Cortex of kidney (tissue), 1 donor: ENCODE measurements around the gene MPIG6B.
A peak's percentile ranks its signal among the peaks of the same experiment; 100 is the strongest.
"Not testable (repeated sequence)": the region's sequence is repeated elsewhere in the genome, so short reads cannot be mapped to it uniquely, and the experiment has no call there.

Experiments
- DNase-seq: peaks from one replicate; lab custom pipeline; 2025; lab: John Stamatoyannopoulos, UW

The MPIG6B gene

DNA sequence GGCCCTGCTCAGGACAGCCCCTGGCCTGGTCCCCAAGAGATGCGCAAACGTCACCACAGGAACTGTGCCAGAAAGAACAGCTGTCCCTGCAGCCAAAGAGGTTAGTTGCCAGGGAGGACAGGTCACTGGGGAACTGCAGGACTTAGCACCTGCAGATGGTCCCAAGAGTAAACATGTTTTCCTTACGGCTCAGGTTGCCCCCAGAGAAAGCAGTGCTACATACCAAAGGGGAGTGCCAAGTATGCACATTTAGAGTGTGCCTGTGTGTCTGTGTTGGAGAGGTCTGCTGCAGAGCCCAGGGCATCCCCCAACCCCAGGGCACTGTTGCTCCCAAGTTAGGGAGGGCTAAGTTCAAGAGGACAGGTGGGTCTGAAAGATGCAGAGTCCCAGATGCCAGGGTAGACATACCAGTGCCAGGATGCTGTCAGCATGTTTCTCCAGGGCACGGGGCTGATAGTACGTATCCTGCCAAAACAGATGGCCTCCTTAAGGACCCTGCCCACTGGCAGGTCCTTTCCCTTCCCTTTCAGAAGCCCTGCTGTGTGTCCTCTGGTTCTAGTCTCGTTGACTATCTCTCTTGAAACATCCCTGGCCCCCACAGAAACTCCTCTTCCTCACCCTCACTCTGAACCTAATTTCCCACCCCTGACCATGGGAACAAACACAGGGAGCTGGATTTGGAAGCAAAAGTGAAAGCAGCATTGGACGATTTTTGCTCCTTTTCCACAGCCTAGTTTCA, 21.3 kb upstream of the MPIG6B start:
- no peak for DNase-seq

DNA sequence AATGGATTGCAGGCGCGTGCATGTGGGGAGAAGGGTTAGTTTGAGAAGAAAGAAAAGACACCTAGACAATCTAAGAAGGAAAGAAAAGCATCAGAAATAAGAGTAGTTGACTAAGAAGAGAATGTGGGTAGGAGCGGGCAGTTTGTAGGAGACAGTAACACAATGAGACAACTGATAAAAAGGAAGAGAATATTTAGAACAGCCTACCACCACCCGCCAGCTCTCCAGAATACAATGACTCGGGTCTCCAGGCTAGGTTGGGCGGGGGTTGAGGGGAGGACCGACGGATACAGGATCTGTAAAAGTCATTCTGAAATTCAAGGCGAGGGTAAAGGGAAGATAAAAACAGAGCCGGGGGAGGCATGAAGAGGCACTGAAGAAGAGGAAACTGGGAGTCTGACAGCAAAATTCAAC, 20.8 kb upstream of the MPIG6B start:
- no peak for DNase-seq

DNA sequence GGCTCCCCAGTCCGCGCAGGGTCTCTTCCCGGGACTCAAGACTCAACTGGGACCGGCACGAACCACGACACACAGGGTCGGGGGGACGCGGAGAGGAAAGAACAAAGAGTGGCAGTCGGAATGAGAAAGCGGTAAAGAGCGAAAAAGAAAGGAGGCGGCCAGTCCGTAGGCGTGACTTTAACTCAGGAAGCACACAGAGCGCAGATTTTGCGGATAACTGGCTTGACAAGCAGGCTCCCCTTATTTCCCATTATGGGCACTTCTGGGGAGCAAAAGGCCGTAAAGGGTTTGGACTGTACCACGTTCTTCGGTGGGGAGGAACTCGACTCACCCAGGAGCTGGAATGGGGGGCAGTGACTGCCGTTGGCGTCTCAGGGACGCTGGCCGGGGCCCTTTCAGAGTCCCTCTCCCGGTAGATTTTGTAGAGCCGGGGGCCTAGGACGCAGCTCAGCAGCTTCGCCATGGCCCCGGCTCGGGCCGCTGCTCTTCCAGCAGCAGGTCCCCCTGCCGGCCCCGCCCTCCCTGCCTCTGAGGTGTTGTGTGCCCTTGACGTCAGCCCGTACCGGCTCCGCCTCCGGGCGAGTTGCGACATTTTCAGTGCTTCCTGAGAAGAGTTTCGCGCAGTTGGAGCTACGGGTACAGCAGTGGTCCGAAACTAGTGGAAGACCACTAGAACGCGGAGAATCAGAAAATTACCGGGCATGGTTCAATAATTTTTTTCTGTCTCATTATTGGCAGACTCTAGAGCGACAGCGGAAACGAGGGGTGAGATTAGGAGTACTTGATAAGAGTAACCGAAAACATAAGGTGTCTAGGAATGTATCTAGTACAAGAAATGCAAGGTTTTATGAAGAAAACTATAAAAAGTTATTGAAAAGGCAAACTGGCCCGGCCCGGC, 20.1 kb upstream of the MPIG6B start, which contains the start of gene ABHD16A:
TSS of gene ABHD16A (minus strand) at position 506 of the 898 bp plus-strand sequence. CDS start at position 463, 43 bp downstream.
- DNase-seq = peak; percentile 48

DNA sequence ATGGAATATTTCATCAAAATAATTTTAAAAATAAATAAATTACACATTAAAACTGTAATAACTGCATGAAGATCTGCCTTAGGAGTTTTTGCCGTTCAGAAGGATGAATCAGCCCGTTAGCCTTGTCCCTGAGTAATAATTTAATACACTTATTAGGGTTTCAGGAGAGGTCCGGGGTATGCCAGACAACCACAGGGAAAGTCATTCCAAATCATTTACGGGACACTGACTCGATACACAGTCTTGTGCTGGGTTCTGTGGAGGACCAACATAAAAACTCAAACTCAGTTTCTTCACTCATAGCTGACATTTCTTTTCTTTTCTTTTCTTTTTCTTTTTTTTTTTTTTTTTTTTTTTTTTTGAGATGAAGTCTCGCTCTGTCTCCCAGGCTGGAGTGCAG, 17.2 kb upstream of the MPIG6B start:
- no peak for DNase-seq

DNA sequence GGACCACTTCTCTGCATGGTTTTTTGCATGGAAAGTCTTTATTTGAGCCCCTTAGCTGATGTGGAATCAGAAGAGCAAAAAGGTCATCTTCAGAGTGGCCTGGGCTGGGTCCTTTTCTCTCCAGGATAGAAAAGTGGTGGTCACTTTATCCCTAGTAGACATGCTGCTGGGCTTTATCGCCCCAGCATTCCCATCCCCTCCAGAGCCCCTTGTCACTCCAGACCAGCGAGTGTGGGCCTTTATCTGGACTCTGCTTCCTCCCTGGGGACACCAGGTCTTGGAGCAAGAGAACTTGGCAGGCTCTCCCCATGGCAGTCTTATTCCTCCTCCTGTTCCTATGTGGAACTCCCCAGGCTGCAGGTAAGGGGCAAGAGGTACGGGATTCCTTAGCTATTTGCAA, 16.6 kb upstream of the MPIG6B start, which contains the start of gene LY6G6F:
TSS of gene LY6G6F (plus strand) at position 268 of the 400 bp plus-strand sequence. CDS start at position 309, 41 bp downstream.
- no peak for DNase-seq

DNA sequence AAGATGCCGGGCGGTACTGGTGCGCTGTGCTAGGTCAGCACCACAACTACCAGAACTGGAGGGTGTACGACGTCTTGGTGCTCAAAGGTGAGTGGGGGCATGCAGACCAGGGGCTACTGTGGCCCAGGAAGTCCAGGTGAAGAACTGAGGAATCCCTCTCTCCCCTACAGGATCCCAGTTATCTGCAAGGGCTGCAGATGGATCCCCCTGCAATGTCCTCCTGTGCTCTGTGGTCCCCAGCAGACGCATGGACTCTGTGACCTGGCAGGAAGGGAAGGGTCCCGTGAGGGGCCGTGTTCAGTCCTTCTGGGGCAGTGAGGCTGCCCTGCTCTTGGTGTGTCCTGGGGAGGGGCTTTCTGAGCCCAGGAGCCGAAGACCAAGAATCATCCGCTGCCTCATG, 15.5 kb upstream of the MPIG6B start:
- no peak for DNase-seq

DNA sequence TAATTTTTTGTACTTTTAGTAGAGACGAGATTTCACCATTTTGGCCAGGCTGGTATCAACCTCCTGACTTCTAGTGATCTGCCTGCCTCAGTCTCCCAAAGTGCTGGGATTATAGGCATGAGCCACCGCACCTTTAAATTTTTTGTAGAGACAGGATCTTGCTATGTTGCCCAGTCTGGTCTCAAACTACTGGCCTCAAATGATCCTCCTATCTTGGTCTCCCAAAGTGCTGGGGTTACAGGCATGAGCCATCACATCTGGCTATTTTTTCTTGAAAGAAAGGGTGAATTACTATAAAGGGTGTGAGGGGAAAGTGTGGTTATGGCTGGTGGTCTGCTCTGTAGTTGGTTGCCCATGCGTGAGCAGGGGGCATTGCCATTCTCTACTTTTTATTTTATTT, 14.9 kb upstream of the MPIG6B start:
- no peak for DNase-seq

DNA sequence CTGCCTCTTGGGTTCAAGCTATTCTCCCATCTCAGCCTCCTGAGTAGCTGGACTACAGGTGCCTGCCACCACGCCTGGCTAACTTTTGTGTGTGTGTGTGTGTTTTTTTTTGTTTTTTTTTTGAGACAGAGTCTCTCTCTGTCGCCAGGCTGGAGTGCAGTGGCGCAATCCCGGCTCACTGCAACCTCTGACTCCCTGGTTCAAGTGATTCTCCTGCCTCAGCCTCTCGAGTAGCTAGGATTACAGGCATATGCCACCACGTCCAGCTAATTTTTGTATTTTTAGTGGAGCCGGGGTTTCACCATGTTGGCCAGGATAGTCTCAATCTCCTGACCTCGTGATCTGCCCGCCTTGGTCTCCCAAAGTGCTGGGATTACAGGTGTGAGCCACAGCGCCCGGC, 14.0 kb upstream of the MPIG6B start:
- DNase-seq = not testable (repeated sequence)

DNA sequence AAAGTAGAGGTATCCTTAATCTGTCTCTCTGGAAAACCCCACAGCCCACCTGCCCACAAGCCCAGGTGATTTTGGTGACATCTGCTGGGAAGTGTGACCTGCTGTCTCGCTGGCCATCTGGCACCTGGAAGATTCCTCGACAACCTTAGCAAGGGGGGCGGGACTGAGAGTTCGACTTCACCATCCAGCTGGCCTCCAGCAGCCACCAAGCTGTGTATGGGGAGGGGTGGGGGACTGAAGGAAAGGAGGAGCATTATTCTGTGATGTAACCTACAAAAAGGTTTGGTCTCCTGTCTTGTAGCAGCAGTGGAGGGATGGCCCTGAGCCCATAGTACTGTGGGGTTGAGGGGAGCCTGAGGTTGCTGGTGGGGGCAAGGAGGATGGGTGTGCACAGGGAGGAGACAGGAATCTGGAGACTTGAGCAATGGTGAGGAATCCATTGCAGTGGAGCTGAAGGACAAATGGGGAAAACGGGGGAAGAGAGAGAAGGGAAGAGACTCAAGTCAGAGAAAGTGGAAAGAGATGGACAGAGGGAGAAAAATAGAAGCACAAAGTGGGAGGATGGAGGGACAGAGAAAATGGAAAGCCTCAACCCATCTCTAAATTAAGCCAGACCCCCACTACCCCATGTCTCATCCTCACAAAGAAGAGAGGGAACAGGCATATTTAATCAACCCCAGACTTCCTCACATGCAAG, 12.5 kb upstream of the MPIG6B start:
- DNase-seq = no peak

DNA sequence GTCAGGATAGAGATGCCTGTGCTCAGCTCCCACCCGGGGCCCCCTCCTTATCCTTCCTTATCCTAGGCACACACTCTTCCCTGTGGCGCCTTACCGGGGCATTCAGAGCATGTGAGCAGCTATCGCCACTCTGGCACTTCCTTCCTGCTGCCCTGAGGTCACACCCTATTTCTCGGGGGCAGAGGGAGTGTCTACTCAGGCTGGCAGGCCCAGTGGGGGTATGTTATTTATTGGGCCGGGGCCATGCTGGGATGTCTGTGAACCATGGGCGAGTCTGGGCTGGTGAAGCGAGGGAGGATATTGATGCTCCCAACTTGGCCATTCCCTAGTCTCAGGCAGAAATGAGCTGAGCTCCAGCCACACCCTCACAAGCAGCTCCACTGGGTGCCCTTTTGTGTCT, 11.9 kb upstream of the MPIG6B start:
- no peak for DNase-seq

DNA sequence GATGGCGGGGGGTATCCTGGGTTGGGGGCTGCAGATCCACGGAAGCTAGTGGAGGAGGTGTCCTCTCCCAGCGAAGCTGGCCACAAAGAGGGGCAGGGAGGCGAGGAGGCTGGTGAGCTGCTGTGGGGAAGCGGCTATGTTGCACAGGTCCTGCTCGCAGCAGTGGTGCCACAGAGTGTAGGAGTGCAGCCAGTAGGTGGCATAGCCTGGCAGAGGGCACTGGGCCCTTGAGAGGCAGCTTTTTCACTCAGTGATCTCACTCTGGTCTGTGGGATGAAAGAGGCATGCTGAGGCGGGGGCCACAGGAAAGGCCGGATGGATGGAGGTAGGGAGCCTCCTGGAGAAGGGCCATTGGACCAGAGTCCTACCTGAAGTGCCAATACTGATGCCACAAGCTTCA, 10.9 kb upstream of the MPIG6B start:
- no peak for DNase-seq

DNA sequence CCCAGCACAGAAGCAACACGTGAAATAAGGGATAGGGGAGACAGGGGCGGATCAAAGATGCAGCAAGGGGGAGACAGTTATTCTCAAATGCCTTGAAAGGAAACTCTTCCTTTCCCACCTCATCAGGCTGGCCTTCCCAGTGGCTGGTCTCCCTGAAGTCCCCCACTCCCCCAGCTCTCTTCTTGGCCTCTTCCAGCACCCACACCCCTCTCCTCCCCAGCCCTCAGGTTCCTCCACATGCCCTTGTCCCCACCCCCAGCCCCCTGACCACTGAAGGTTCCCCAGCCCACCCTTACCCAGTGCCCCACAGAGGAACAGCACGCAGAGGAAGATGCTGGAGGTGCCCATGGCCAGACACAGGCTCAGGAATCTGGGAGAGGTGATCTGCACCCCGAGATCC, 9.7 kb upstream of the MPIG6B start:
- DNase-seq = no peak

DNA sequence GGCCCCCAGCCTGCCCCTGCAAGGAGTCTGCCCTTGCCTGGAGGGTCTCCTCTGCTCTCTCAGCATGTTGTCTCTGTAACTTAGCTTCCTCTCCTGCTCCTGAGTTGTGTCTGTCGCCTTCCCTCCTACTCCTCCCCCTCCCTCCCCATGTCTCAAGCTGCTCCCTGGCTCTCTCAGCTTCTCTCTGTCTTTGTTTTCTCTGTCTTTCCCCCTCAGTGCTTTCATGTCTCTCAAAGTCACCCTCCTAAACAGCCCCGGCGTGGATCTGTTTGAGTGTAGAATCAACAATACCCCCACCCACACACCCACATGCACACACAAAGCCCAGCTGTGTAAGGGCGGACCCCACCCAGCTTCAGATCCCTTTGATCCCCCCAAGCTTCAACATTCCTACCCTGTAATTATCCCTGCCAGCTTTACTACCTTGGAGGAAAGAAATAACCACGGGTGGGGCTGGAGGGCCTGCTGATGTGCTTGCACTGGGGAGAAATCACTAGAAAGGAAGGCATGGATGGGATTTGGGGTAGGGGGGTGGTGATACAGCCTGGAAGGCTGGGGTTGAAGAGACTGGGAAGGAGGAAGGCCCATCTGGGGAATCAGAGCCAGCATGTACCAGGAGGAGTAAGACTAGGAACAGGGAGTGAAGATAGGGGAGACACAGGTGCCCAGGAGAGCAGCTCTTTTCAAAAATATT, 9.0 kb upstream of the MPIG6B start:
- DNase-seq = no peak

DNA sequence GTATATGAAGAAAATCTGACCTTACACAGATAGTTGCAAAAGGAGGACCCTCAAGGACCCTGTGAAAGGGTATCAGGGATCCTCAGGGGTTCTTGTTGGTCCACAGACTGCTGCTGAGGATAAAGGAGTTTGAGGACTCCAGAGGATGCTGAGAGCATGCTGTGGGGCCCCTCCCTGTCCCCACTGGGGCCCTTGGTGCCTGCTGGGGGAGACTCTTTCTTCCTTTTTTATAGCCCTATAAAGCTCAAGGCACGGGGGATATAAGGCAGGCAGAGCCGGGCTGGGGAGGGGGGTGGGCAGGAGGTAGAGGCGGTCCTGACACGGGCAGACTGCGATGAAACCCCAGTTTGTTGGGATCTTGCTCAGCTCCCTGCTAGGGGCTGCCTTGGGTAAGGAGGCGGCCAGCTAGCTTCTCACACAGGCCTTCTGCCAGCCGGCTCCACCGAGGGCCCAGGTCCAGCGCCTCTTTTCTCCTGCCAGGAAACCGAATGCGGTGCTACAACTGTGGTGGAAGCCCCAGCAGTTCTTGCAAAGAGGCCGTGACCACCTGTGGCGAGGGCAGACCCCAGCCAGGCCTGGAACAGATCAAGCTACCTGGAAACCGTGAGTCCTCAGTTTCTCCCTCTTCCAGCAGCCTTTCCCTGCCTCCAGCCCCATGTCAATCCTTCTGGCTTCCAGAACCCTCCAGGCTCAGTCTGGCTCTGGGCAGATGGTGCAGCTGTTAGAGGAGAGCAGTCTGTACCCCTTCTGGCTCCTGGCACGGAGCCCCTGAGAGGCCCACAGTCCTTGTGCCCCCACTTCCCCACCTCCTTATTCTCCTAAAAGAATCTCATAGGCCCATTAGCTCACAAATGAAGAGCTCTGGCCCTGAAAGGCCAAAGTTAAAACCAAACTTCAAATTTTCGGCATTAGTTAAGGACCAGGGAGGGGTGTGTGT, 7.9 kb upstream of the MPIG6B start, which contains the start of gene LY6G6D:
TSS of gene LY6G6D (plus strand) at position 327 of the 937 bp plus-strand sequence. CDS start at position 335, 8 bp downstream.
- no peak for DNase-seq

DNA sequence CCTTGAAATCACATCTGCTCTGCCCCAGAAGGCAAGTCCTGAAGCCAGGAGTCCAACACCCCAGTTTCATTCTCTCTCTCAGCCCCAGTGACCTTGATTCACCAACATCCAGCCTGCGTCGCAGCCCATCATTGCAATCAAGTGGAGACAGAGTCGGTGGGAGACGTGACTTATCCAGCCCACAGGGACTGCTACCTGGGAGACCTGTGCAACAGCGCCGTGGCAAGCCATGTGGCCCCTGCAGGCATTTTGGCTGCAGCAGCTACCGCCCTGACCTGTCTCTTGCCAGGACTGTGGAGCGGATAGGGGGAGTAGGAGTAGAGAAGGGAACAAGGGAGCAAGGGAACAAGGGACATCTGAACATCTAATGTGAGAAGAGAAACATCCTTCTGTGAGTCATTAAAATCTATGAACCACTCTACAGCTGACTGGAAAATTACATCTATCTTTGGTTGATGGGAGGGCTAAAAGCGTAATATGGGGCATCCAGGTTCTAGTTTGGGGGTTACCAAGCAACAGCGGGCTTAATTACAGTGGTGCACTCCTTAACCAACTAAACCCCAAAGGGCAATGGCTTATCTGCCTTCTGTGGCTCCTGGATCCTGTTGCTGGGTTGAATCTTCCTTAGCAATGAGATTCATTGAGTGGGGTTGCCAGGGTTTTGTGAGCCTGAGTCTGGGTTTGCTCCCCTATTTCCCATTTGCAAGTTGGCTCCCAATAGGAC, 5.5 kb upstream of the MPIG6B start:
- DNase-seq = no peak

DNA sequence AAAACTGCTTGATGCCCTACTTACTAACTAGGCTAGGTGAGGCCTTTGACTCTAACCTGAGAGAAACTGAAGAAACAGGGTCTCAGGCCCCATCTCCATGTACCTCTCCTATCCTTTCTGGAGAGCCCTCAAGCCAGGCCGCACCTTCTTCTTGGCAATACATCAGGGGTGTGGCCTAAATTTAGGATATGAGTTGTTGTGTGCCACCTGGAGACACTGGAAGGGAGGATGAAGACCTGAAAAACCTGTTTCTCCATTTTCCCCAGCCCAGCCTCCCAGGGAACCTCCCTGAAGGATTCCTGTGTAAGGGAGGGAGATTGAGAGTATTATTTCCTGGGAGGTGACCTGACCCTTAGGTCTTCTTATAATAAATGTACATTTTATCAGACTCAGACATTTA, 4.9 kb upstream of the MPIG6B start:
- no peak for DNase-seq

DNA sequence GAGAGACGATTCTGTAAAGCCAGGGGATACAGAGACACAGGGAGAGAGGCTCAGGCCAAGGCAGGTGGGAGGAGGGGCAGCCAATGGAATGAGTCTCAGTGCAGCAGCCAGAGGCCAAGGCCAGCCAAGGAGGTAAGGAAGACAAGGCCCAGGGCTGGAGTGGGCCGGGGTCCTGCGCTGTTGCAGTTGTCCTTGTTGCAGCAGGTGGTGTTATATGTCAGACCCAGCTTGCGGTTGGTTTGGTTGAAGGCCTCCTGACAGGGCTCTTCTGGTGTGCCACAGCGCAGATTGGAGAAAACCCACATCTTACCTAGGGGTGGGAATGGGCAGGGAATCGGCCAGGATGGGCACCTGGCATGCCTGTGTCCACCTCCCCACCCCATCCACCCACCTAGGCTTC, 4.2 kb upstream of the MPIG6B start:
- DNase-seq = no peak

DNA sequence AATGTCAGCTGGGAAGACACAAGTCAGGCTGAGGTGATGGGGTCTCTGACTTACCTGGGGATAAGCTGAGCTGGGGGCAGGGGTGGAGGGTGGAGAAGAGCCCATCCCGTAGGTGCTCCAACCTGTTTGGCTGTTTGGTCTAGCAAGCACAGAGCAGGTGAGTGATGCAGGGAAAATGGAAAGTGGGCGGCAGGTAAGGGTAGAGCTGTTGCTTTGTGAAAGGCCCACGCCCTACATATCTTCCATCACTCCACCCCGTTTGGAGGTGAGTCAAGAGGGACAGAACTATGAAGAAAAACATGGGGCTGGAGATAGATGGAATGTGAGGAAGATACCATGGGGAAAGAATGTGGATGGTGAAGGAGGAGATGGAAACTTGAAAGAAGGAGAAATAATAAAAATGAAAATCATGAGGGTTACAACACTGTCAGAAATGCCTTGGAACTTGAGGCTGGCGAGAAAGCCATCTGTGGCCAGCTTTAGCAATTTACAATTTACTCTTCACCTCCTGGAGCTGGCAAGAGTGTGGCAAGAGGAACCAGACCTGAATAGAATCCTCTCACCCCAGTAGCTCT, 2.9 kb upstream of the MPIG6B start:
- DNase-seq = no peak

DNA sequence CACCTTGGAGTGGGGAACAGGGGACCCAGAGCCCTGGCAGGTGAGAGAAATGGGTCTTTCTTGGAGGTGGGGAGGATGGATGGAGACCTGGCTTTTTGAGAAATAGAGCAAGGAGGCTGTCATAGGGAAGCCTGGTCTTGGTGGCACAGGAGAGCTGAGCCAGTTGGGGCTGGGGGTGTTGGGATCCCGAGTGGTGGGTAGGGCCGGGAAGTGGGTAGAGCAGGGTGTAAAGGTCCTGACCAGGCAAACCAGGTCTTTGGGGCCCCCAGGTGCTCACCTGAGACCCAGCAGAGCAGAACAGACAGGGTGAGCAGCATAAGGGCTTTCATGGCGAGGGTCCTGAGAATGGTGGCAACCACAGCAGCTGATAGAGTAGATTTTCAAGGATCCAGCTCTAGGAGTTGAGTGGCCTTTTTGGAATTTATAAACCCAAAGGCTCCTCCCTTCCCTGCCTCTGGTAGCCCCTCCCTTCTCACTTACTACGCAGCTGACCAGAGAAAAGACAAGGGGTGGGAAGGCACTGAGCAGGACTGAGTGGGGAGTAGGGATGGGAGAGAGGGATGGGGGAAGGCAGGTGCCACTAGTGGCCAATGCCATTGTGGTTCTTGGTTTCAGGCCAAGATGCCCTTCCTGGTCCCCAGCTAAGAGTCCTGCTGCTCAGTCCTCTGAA, 1.7 kb upstream of the MPIG6B start, which contains the start of gene LY6G6C:
TSS of gene LY6G6C (minus strand) at position 396 of the 670 bp plus-strand sequence. CDS start at position 329, 67 bp downstream.
- DNase-seq = no peak
